ENCODE measurements around the gene CLIC4.
A peak's percentile ranks its signal among the peaks of the same experiment; 100 is the strongest.
"Not testable (repeated sequence)": the region's sequence is repeated elsewhere in the genome, so short reads cannot be mapped to it uniquely, and the experiment has no call there.

The CLIC4 gene

GRCh38 chr1:24737368-24738117, 7.7 kb upstream of the CLIC4 start:
- peak in 4 of 42 donors; percentile 8 to 32 (median 21) for DNase-seq
- intact Hi-C loops (cut with DNase I): no loop called here

DNA sequence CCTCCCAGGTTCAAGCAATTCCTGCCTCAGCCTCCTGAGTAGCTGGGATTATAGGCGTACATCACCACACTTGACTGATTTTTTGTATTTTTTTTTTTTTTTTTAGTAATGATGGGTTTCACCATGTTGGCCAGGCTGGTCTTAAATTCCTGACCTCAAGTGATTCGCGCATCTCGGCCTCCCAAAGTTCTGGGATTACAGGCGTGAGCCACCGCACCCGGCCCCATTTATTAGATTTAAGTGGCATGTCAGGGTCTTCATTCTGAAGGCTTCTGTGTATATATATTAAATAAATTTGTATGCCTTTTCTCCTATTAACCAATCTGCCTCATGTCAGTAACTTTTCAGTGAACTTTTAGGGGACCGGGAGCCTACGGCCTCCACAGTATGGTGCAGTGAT, 6.0 kb upstream of the CLIC4 start:
- peak in 4 of 42 donors; percentile 1 to 40 (median 18) for DNase-seq
- intact Hi-C loops (cut with DNase I): no loop called here

GRCh38 chr1:24742090-24742938, 2.9 kb upstream of the CLIC4 start:
- peak in 1 of 42 donors; percentile 27 for DNase-seq
- intact Hi-C loops (cut with DNase I): loop anchor here (2.0 kb wide), 1 partner anchor 54 kb away; no protein-coding TSS in a partner anchor

DNA sequence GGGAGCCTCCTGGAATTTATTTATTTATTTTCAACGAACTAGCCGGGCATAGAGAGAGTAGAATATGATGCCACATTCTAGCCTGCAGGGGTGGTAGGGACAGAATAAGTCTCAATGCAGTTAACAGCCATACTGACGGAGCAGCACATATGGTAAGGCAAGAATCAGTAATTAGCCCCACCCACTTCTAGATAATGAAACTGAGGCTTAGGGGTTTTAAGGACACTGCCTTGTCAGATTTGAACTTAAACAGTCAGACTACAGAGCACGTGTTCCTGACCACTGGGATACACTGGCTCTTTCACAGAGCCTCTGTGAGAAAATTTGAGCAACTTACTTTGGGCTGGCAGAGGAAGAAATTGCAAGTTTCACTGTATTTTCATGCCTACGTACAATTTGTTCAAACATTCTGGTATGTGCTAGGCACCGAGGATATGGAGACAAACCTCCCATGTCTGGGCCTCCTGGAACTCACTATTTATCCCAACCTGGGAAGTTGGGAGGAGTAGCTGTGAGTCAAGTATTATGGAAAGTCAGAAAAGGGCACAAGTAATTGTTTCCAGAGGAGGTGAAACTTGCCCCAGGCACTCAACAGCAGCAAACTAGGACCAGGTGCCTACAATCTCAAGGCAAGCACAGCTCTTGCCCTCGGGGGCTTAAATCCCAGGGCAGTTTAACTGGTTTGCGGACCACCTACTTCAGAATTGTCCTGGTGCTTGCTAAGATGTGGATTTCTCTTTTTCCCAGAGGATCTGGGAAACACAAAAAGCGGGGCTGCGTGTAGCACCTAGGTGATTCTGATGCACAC, 1.6 kb upstream of the CLIC4 start:
- peak in 3 of 42 donors; percentile 28 to 51 (median 42) for DNase-seq
- intact Hi-C loops (cut with DNase I): loop anchor here (2.0 kb wide), 2 partner anchors 39 to 55 kb away; no protein-coding TSS in a partner anchor

DNA sequence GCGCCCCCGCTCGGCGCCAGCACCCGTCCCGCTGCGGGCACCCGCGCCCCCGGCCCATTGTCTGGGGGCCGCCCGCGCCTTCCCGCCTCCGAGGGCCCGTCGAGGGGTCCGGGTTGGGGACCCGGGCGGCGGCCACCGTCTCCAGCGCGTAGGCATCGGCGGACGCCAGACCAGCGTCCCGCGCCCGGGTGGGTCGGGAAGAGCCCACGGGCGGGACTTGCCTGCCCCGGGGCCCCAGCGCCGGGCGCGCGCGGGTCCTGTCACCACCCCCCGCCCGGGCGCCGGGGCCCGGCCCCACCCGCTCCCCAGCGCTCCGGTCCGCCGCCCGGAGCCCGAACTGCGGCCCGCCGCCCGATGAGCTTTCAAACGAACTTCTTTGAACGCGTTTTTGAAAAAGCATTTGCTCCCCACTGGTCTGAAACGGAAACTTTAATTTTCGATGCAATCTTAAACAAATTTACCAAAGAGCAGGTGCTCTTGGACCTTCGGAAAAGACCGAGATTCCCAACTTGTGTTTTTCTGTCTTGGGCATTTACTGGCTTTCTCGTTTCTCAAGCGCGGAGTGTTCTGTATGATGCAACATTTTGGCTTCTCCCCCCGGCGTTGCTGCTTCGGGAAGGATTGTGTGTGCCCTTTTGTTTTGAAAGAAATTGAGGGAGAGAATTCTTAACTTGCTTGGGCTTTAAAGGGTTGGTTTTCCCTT, 615 bp downstream of the CLIC4 start:
- intact Hi-C loops (cut with DNase I): loop anchor here (1.0 to 5.0 kb wide), 3 partner anchors 31 to 81 kb away; no protein-coding TSS in a partner anchor
- DNase-seq: peak in 34 of 42 donors; percentile 22 to 77 (median 52)

DNA sequence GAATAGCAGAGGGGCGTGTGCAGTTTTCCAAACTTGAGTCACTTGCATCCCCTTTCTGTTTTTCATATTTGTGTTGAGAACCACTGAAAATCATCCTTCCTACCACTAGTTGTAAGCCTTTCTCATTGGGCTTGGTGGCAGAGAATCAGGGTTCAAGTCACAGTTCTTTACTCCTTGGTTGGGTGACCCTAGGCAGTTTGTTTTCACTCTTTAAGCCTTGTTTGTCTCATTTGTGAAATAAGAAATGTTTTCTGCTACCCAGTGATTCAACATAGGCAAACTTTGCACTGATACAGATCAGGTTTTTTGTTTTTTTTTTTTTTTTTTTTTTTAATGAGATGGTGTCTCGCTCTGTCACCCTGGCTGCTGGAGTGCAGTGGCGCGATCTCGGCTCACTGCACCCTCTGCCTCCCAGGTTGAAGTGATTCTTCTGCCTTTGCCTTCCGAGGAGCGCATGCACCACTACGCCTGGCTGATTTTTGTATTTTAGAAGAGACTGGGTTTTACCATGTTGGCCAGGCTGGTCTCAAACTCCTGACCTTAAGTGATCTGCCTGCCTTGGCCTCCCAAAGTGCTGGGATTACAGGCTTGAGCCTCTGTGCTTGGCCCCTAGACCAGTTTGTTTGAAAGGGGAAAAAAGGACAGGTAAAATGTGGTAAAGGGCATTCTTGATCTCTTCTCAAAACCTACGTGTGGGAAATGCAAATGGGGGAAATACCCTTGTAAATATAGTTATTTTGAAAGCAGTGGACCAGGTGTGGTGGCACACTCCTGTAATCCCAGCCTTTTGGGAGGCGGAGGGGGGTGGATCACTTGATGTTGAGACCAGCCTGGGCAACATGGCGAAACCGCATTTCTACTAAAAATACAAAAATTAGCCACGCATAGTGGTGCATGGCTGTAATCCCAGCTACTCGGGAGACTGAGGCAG, 3.2 kb downstream of the CLIC4 start:
- DNase-seq: no peak
- intact Hi-C loops (cut with DNase I): loop anchor here (5.0 kb wide), 1 partner anchor 79 kb away; no protein-coding TSS in a partner anchor

- DNase-seq: no peak
- intact Hi-C loops (cut with DNase I): loop anchor here (5.0 kb wide), 1 partner anchor 78 kb away; no protein-coding TSS in a partner anchor
These were observed 4.0 kb downstream of the CLIC4 start for GRCh38 chr1:24749252-24749651.

DNA sequence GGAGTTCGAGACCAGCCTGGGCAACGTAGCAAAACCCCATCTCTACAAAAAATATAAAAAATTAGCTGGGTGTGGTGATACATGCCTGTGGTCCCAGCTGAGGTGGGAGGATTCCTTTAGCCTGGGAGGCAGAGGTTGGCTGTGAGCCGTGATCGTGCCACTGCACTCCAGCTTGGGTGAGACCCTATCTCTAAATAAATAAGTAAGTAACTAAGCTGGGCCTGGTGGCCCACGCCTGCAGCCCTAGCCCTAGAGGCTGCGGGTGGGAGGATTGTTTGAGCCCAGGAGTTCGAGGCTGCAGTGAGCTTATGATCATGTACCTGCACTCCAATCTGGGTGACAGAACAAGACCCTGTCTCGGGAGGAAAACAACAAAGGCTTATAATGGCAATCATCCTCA, 4.6 kb downstream of the CLIC4 start:
- intact Hi-C loops (cut with DNase I): loop anchor here (5.0 kb wide), 1 partner anchor 77 kb away; no protein-coding TSS in a partner anchor
- no peak for DNase-seq

- DNase-seq: no peak
- intact Hi-C loops (cut with DNase I): no loop called here
These were observed 6.6 kb downstream of the CLIC4 start for GRCh38 chr1:24751833-24752232.

DNA sequence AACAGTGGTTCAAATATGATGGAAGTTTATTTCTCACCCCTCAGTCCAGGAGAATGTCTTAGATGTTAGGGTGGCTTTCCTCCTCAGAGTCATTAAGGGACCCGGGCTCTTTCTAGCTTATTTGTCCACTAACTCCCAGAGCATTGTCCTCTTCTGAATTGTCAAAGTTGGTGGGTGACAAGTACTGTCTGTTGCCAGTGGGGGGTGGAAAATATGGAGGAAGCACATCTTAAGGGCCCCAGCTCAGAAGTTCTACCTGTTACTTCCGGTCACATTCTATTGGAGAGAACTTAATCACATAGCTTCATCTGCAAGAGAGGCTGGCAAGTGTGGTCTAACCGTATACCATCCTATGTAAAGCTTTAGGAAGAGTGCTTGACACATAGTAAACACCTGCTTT, 7.1 kb downstream of the CLIC4 start:
- DNase-seq: no peak

GRCh38 chr1:24754229-24754628, 9.0 kb downstream of the CLIC4 start:
- intact Hi-C loops (cut with DNase I): no loop called here
- no peak for DNase-seq

More for the DNA sequence above, 7.1 kb downstream of the CLIC4 start:
- intact Hi-C loops (cut with DNase I): no loop called here

GRCh38 chr1:24755323-24755722, 10.1 kb downstream of the CLIC4 start:
- DNase-seq; intact Hi-C loops (cut with DNase I): not testable (repeated sequence)

DNA sequence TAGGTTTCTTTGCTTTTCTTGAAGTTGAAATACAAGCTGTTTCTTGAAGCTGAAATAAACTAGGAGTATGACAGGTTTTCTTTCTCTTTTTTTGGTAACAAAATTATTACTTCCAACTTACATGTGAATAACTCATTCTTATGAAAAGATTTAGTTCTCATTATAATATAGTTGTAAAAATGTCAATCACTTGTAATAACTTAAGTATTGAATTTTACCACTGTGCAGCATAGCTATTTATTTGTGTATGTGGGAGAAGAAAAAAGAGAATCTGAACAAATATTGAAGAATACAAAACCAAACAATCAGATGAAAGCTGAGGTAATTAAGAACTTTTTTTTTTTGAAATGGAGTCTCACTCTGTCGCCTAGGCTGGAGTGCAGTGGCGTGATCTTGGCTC, 11.1 kb downstream of the CLIC4 start:
- intact Hi-C loops (cut with DNase I): no loop called here
- DNase-seq: no peak

DNA sequence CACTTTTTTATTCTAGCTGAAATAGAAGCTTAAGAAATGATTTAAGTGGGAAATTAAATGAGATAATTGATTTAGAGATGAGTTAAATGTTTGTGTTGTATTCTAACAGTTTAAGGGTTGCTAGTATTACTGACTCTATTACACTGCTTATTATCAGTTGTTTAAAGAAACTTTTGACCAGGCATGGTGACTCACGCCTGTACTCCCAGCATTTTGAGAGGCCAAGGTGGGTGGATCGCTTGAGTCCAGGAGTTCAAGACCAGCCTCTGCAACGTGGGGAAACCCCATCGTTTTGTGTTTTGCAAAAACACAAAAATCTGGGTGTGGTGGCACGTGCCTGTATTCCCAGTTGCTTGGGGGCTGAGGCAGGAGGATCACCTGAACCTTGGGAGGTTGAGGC, 14.2 kb downstream of the CLIC4 start:
- DNase-seq: no peak
- intact Hi-C loops (cut with DNase I): no loop called here

DNA sequence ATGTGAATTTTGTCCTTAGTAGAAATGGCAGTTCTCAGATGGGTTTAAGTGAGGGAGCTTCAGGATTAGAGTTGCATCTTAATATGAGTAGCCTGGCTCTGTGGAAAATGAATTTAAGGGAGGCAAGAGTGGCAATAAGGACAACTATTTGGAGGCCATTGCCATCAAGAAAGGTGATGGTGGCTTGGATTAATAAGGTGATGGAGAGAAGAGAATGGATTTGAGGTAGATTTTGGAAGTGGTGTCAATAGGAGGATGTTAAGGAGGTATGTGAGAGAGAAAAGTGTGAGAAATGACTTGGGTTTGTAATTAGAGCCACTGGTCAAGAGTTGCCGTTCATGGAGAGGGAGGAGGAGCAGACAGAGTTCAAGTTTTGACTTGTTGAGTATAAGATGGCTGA, 16.3 kb downstream of the CLIC4 start:
- intact Hi-C loops (cut with DNase I): no loop called here
- DNase-seq: no peak

GRCh38 chr1:24762133-24762676, 17.0 kb downstream of the CLIC4 start:
- DNase-seq: no peak
- intact Hi-C loops (cut with DNase I): no loop called here

DNA sequence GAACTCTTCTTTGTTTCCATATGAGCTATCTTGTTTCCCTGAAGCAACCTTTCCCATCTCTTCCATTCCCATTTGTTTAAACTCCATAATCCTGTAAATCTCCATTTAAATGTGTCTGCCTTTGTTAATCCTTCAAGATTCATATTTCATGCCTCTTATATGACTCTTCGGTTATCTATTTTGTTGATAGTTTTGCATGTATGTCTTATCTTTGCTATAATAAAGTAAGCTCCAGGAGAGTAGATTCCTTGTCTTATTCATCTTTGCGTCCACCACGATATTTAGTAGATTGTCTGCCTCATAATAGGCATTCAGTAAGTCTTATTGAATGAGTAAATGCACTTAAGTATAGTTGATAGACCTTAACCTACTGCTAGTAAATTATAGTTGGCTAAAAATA, 18.4 kb downstream of the CLIC4 start:
- no peak for DNase-seq
- intact Hi-C loops (cut with DNase I): no loop called here

Data from head of caudate nucleus (tissue), 42 donors.